ENCODE data around the gene ADRB1. TPM values are rescaled to one million over a fixed set of nuclear protein-coding genes. Genes with fewer than 3 reads are reported as not detected.

The ADRB1 gene
- total RNA-seq, 1 experiment from 2014 or later: 85.2 TPM

DNA sequence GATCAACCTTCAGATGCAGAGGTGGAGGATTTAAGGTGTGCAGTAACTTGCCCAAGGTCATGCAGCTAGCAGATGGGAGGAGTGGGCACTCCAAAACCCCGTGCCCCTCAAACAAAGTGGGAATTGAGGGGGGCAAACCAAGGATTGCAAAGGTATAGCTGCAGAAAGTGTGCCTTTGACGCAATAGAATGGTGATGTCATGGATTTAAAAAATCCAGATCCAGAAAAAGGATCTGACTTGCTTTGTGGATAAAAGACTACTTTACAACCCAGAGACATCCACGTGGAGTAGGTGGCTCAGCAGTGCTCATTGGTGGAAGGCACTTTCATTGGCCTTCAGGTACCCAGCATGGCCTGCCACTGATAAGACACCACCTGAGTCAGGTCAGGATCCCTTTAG lies 15.7 kb upstream of the ADRB1 start:
- intact Hi-C loops (cut with micrococcal nuclease; ENCODE audit: unreplicated experiment): no loop called here
- POLR2A ChIA-PET (ENCODE audit: low non-redundant PET): no interaction called here
- H3K4me3 ChIP-seq (ENCODE audit: low read depth, low read length, poor library complexity, severe bottlenecking): no peak overlapping the region
- TF ChIP-seq, protein P1, sequence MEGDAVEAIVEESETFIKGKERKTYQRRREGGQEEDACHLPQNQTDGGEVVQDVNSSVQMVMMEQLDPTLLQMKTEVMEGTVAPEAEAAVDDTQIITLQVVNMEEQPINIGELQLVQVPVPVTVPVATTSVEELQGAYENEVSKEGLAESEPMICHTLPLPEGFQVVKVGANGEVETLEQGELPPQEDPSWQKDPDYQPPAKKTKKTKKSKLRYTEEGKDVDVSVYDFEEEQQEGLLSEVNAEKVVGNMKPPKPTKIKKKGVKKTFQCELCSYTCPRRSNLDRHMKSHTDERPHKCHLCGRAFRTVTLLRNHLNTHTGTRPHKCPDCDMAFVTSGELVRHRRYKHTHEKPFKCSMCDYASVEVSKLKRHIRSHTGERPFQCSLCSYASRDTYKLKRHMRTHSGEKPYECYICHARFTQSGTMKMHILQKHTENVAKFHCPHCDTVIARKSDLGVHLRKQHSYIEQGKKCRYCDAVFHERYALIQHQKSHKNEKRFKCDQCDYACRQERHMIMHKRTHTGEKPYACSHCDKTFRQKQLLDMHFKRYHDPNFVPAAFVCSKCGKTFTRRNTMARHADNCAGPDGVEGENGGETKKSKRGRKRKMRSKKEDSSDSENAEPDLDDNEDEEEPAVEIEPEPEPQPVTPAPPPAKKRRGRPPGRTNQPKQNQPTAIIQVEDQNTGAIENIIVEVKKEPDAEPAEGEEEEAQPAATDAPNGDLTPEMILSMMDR (conservative IDR thresholded peaks at IDR 0.05; ENCODE audit: low read depth, low read length): no peak
- no peak for TF ChIP-seq EZH2 (IDR thresholded peaks at IDR 0.05; ENCODE audit: borderline replicate concordance, low read depth, low read length, poor library complexity, severe bottlenecking)
- no TSS peak for BruUV-seq (replicated peaks)
- CTCF ChIA-PET: no interaction called here
- no peaks in the 10 kb centered on the region for H3K27me3 ChIP-seq (replicated peaks; ENCODE audit: insufficient read depth, low read depth, low read length, poor library complexity)
- H3K9me3 ChIP-seq (ENCODE audit: low read depth, low read length, poor library complexity, severe bottlenecking): no peaks in the 10 kb centered on the region
- no peaks in the 10 kb centered on the region for H3K36me3 ChIP-seq (ENCODE audit: insufficient read depth, low read length, poor library complexity, severe bottlenecking)
- H3K4me1 ChIP-seq (ENCODE audit: insufficient read depth, low read length, poor library complexity, severe bottlenecking): peaks cover 47% of the 10 kb centered on the region
- DNase-seq (ENCODE audit: low spot score): no peak
- H3K27ac ChIP-seq (ENCODE audit: low read depth, low read length, poor library complexity, severe bottlenecking): no peak overlapping the region

DNA sequence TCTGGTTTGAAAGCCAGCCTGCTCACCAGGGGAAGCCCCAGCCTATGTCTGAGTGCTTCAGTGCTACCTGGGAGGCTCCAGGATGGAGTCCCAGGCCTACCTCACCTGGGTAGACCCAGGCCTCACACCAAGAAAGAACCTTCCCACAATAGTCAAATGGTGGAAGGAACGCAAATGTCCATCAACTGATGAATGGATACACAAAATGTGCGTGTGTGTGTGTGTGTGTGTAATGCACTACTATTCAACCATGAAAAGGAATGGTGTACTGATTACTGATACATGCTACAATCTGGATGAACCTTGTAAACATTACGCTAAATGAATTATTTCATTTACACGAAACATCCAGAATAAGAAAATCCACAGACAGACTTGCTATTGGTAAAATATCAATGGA lies 15.2 kb upstream of the ADRB1 start:
- POLR2A ChIA-PET (ENCODE audit: low non-redundant PET): no interaction called here
- Histone ChIP-seq H3K9me3 (ENCODE audit: low read depth, low read length, poor library complexity, severe bottlenecking) (no peaks in the 10 kb centered on the region), H3K4me3 (ENCODE audit: low read depth, low read length, poor library complexity, severe bottlenecking) (no peak overlapping the region), H3K27ac (ENCODE audit: low read depth, low read length, poor library complexity, severe bottlenecking) (no peak overlapping the region), H3K27me3 (replicated peaks; ENCODE audit: insufficient read depth, low read depth, low read length, poor library complexity) (no peaks in the 10 kb centered on the region), H3K4me1 (ENCODE audit: insufficient read depth, low read length, poor library complexity, severe bottlenecking) (peaks cover 49% of the 10 kb centered on the region), H3K36me3 (ENCODE audit: insufficient read depth, low read length, poor library complexity, severe bottlenecking) (no peaks in the 10 kb centered on the region)
- intact Hi-C loops (cut with micrococcal nuclease; ENCODE audit: unreplicated experiment): no loop called here
- BruUV-seq (replicated peaks): no TSS peak
- CTCF ChIA-PET: no interaction called here
- no peak for TF ChIP-seq EZH2 (IDR thresholded peaks at IDR 0.05; ENCODE audit: borderline replicate concordance, low read depth, low read length, poor library complexity, severe bottlenecking)
- TF ChIP-seq, protein P1 (conservative IDR thresholded peaks at IDR 0.05; ENCODE audit: low read depth, low read length): no peak
- no peak for DNase-seq (ENCODE audit: low spot score)

DNA sequence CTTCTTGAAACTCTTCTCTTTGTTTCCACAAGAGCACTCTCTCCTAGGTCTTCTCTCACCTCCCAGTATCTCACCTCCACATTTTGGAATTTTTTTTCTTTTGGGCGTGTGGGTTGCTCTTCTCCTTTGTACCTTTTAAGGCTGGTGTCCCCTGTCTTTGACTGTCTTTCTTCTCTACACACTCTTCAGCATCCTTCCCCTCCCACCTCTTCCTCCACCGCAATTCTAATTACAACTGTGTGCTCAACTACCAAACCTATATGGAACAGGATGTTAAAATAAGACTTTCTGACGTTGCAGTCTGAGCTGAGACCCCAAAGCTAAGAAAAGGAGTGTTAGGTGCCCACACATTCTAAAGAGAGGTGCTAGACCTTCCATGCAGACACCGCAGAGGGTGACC lies 14.0 kb upstream of the ADRB1 start:
- intact Hi-C loops (cut with micrococcal nuclease; ENCODE audit: unreplicated experiment): no loop called here
- DNase-seq (ENCODE audit: low spot score): no peak
- H3K27me3 ChIP-seq (replicated peaks; ENCODE audit: insufficient read depth, low read depth, low read length, poor library complexity): no peaks in the 10 kb centered on the region
- H3K9me3 ChIP-seq (ENCODE audit: low read depth, low read length, poor library complexity, severe bottlenecking): no peaks in the 10 kb centered on the region
- peaks cover 48% of the 10 kb centered on the region for H3K4me1 ChIP-seq (ENCODE audit: insufficient read depth, low read length, poor library complexity, severe bottlenecking)
- BruUV-seq (replicated peaks): no TSS peak
- POLR2A ChIA-PET (ENCODE audit: low non-redundant PET): no interaction called here
- no peak overlapping the region for H3K4me3 ChIP-seq (ENCODE audit: low read depth, low read length, poor library complexity, severe bottlenecking)
- no peak overlapping the region for H3K27ac ChIP-seq (ENCODE audit: low read depth, low read length, poor library complexity, severe bottlenecking)
- CTCF ChIA-PET: no interaction called here
- TF ChIP-seq, protein P1 (conservative IDR thresholded peaks at IDR 0.05; ENCODE audit: low read depth, low read length): no peak
- TF ChIP-seq EZH2 (IDR thresholded peaks at IDR 0.05; ENCODE audit: borderline replicate concordance, low read depth, low read length, poor library complexity, severe bottlenecking): no peak
- no peaks in the 10 kb centered on the region for H3K36me3 ChIP-seq (ENCODE audit: insufficient read depth, low read length, poor library complexity, severe bottlenecking)

Data from A673 (cell line).